Measurements from ENCODE around the gene TENM3.

The TENM3 gene

DNA sequence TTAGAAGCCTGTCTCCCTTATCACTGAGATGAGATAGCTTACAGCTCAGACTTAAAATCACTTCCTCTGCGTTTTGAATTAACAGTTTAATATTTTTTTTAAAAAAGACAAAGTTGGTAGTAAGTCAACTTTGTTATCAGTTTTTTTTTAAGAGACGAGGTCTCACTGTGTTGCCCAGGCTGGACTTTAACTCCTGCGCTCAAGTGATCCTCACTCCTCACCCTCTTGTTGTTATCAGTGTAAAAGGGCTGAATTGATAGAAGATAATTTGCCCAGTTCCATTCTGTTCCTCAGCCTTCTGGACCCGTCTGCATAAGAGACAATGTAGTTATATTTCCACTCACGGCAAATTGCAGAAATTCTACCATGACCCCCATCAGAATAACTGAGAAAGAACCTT lies 428.5 kb downstream of the TENM3 start:
- ATAC-seq = no peak
- TF ChIP-seq PATZ1 (CRISPR knock-in tag; IDR thresholded peaks at IDR 0.05; ENCODE audit: borderline replicate concordance) (no peak), TOX (CRISPR knock-in tag; IDR thresholded peaks at IDR 0.05; ENCODE audit: borderline replicate concordance) (no peak), ZNF565 (CRISPR knock-in tag; conservative IDR thresholded peaks at IDR 0.05; ENCODE audit: low read depth) (no peak), RARB (CRISPR knock-in tag; IDR thresholded peaks at IDR 0.05) (no peak), OSR1 (CRISPR knock-in tag; IDR thresholded peaks at IDR 0.05) (no peak), BACH2 (CRISPR knock-in tag; IDR thresholded peaks at IDR 0.05; ENCODE audit: borderline replicate concordance) (no peak), ARNTL (CRISPR knock-in tag; IDR thresholded peaks at IDR 0.05; ENCODE audit: borderline replicate concordance, low read depth) (no peak), ESRRG (CRISPR knock-in tag; IDR thresholded peaks at IDR 0.05) (no peak), ZFP3 (CRISPR knock-in tag; IDR thresholded peaks at IDR 0.05) (no peak), GLIS3 (CRISPR knock-in tag; IDR thresholded peaks at IDR 0.05) (no peak), ZNF8 (CRISPR knock-in tag; IDR thresholded peaks at IDR 0.05) (no peak), SNAI2 (CRISPR knock-in tag; IDR thresholded peaks at IDR 0.05) (no peak), PPARA (CRISPR knock-in tag; IDR thresholded peaks at IDR 0.05; ENCODE audit: borderline replicate concordance) (no peak), ISL1 (CRISPR knock-in tag; IDR thresholded peaks at IDR 0.05) (no peak)
- TF ChIP-seq, protein P1, sequence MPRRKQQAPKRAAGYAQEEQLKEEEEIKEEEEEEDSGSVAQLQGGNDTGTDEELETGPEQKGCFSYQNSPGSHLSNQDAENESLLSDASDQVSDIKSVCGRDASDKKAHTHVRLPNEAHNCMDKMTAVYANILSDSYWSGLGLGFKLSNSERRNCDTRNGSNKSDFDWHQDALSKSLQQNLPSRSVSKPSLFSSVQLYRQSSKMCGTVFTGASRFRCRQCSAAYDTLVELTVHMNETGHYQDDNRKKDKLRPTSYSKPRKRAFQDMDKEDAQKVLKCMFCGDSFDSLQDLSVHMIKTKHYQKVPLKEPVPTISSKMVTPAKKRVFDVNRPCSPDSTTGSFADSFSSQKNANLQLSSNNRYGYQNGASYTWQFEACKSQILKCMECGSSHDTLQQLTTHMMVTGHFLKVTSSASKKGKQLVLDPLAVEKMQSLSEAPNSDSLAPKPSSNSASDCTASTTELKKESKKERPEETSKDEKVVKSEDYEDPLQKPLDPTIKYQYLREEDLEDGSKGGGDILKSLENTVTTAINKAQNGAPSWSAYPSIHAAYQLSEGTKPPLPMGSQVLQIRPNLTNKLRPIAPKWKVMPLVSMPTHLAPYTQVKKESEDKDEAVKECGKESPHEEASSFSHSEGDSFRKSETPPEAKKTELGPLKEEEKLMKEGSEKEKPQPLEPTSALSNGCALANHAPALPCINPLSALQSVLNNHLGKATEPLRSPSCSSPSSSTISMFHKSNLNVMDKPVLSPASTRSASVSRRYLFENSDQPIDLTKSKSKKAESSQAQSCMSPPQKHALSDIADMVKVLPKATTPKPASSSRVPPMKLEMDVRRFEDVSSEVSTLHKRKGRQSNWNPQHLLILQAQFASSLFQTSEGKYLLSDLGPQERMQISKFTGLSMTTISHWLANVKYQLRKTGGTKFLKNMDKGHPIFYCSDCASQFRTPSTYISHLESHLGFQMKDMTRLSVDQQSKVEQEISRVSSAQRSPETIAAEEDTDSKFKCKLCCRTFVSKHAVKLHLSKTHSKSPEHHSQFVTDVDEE (CRISPR knock-in tag; IDR thresholded peaks at IDR 0.05) = no peak

DNA sequence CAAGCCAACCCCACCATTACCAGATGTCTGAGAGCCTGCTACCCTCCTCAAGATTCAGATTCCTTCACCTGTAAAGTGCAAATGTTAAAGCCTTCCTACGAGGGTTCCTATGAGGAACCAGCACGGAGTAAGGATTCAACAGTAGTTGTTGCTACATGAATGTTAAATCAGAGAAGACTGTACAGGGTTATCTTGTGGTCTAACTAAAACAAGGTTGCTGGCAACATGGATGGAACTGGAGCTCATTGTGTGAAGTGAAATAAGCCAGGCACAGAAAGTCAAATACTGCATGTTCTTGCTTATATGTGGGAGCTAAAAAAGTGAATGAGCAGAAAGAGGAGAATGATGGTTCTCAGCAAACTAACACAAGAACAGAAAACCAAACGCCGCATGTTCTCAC lies 435.4 kb downstream of the TENM3 start:
- no peak for ATAC-seq
- TF ChIP-seq, protein P2, sequence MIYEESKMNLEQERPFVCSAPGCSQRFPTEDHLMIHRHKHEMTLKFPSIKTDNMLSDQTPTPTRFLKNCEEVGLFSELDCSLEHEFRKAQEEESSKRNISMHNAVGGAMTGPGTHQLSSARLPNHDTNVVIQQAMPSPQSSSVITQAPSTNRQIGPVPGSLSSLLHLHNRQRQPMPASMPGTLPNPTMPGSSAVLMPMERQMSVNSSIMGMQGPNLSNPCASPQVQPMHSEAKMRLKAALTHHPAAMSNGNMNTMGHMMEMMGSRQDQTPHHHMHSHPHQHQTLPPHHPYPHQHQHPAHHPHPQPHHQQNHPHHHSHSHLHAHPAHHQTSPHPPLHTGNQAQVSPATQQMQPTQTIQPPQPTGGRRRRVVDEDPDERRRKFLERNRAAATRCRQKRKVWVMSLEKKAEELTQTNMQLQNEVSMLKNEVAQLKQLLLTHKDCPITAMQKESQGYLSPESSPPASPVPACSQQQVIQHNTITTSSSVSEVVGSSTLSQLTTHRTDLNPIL (CRISPR knock-in tag; IDR thresholded peaks at IDR 0.05; ENCODE audit: low read depth) = no peak
- TF ChIP-seq ZFP3 (CRISPR knock-in tag; IDR thresholded peaks at IDR 0.05) = no peak
- no peak for TF ChIP-seq RARB (CRISPR knock-in tag; IDR thresholded peaks at IDR 0.05)
- no peak for TF ChIP-seq ZNF8 (CRISPR knock-in tag; IDR thresholded peaks at IDR 0.05)
- TF ChIP-seq TCF4 (CRISPR knock-in tag; IDR thresholded peaks at IDR 0.05; ENCODE audit: borderline replicate concordance) = no peak
- no peak for TF ChIP-seq ZC3H10 (CRISPR knock-in tag; IDR thresholded peaks at IDR 0.05)
- TF ChIP-seq GLIS3 (CRISPR knock-in tag; IDR thresholded peaks at IDR 0.05) = no peak
- TF ChIP-seq, protein P3, sequence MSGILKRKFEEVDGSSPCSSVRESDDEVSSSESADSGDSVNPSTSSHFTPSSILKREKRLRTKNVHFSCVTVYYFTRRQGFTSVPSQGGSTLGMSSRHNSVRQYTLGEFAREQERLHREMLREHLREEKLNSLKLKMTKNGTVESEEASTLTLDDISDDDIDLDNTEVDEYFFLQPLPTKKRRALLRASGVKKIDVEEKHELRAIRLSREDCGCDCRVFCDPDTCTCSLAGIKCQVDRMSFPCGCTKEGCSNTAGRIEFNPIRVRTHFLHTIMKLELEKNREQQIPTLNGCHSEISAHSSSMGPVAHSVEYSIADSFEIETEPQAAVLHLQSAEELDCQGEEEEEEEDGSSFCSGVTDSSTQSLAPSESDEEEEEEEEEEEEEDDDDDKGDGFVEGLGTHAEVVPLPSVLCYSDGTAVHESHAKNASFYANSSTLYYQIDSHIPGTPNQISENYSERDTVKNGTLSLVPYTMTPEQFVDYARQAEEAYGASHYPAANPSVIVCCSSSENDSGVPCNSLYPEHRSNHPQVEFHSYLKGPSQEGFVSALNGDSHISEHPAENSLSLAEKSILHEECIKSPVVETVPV (CRISPR knock-in tag; IDR thresholded peaks at IDR 0.05) = no peak
- no peak for TF ChIP-seq SNAI2 (CRISPR knock-in tag; IDR thresholded peaks at IDR 0.05)
- TF ChIP-seq BACH2 (CRISPR knock-in tag; IDR thresholded peaks at IDR 0.05; ENCODE audit: borderline replicate concordance) = no peak
- no peak for TF ChIP-seq ARNTL (CRISPR knock-in tag; IDR thresholded peaks at IDR 0.05; ENCODE audit: borderline replicate concordance, low read depth)
- TF ChIP-seq POU6F1 (CRISPR knock-in tag; IDR thresholded peaks at IDR 0.05; ENCODE audit: borderline replicate concordance, low read depth) = no peak
- TF ChIP-seq ESRRG (CRISPR knock-in tag; IDR thresholded peaks at IDR 0.05) = no peak
- TF ChIP-seq ZFP30 (CRISPR knock-in tag; IDR thresholded peaks at IDR 0.05) = no peak
- TF ChIP-seq ISL1 (CRISPR knock-in tag; IDR thresholded peaks at IDR 0.05) = no peak
- no peak for TF ChIP-seq ZNF565 (CRISPR knock-in tag; conservative IDR thresholded peaks at IDR 0.05; ENCODE audit: low read depth)
- TF ChIP-seq PPARA (CRISPR knock-in tag; IDR thresholded peaks at IDR 0.05; ENCODE audit: borderline replicate concordance) = no peak
- TF ChIP-seq, protein P1 (CRISPR knock-in tag; IDR thresholded peaks at IDR 0.05) = no peak
- TF ChIP-seq CSDC2 (CRISPR knock-in tag; IDR thresholded peaks at IDR 0.05) = no peak
